Calu3 (cell line): ENCODE data around the gene SLIT1. TPM values are rescaled to one million over a fixed set of nuclear protein-coding genes. Genes with fewer than 3 reads are reported as not detected.

Experiments
- BruUV-seq: library from RNA; stranded (reverse); fragments of 400-500 nt; replicated peaks from 2 replicates; lab custom pipeline; 2021; lab: Mats Ljungman, UMichigan
- CTCF ChIA-PET: fragments of 300-600 bp; sonication (Branson Sonifier 250); formaldehyde crosslinking; loops from one replicate; lab custom pipeline; 2022; ENCODE audit warnings: antibody characterized with exemption; lab: Charles Lee
- DNase-seq: peaks from one replicate; pipeline ENCODE4 v3.0.0; 2022
- H3K27ac Mint-ChIP-seq: one replicate; pipeline ENCODE4 v1.8.0; 2022; ENCODE audit warnings: mixed read lengths; ENCODE audit not compliant: unreplicated experiment
- H3K27me3 Mint-ChIP-seq: one replicate; pipeline ENCODE4 v1.8.0; 2022; ENCODE audit warnings: mixed read lengths; ENCODE audit not compliant: unreplicated experiment
- H3K36me3 Mint-ChIP-seq: one replicate; pipeline ENCODE4 v1.8.0; 2022; ENCODE audit warnings: mild to moderate bottlenecking, moderate library complexity, mixed read lengths; ENCODE audit not compliant: insufficient read depth, unreplicated experiment
- H3K4me1 Mint-ChIP-seq: one replicate; pipeline ENCODE4 v1.8.0; 2022; ENCODE audit warnings: mild to moderate bottlenecking, low read depth, mixed read lengths; ENCODE audit not compliant: unreplicated experiment
- H3K4me3 Mint-ChIP-seq: one replicate; pipeline ENCODE4 v1.8.0; 2022; ENCODE audit warnings: mild to moderate bottlenecking, low read depth, moderate library complexity, mixed read lengths; ENCODE audit not compliant: unreplicated experiment
- H3K9me3 Mint-ChIP-seq: one replicate; pipeline ENCODE4 v1.8.0; 2022; ENCODE audit warnings: low read depth, mixed read lengths; ENCODE audit not compliant: unreplicated experiment
- CTCF ChIP-seq: fragments of 200-600 bp; IDR thresholded peaks from one replicate; pipeline ENCODE4 v1.8.0; 2022; ENCODE audit warnings: antibody characterized with exemption; ENCODE audit not compliant: unreplicated experiment
- intact Hi-C: fragments of 100-400 bp; cut with micrococcal nuclease; formaldehyde crosslinking; loops from one replicate; pipeline ENCODE4 v1.10.0; 2022; ENCODE audit not compliant: unreplicated experiment
- total RNA-seq: library from RNA; stranded (reverse); gene quantifications from 2 replicates; pipeline ENCODE4 v1.2.3, GENCODE V29; 2022

SLIT1 gene
- total RNA-seq, 1 experiment from 2014 or later, result not detected

GRCh38 chr10:97229322-97230015, 43.7 kb upstream of the SLIT1 start:
- Mint-ChIP-seq H3K9me3 (no peaks in the 10 kb centered on the region), H3K36me3 (no peaks in the 10 kb centered on the region), H3K4me3 (no peak overlapping the region), H3K4me1 (no peaks in the 10 kb centered on the region), H3K27ac (no peak overlapping the region), H3K27me3 (no peaks in the 10 kb centered on the region)
- intact Hi-C loops, result no loop called here
- DNase-seq, result no peak
- BruUV-seq, result no TSS peak
- no peak for TF ChIP-seq CTCF
- CTCF ChIA-PET, result interaction anchor here (1.1 kb wide), 1 partner anchor 11 kb away, joined by 3 read pairs; no protein-coding TSS in a partner anchor

GRCh38 chr10:97228775-97229157, 43.0 kb upstream of the SLIT1 start:
- no peak overlapping the region for H3K4me3 Mint-ChIP-seq
- H3K27me3 Mint-ChIP-seq, result no peaks in the 10 kb centered on the region
- CTCF ChIA-PET, result no interaction called here
- H3K4me1 Mint-ChIP-seq, result no peaks in the 10 kb centered on the region
- no peak for TF ChIP-seq CTCF
- no peaks in the 10 kb centered on the region for H3K36me3 Mint-ChIP-seq
- no peaks in the 10 kb centered on the region for H3K9me3 Mint-ChIP-seq
- H3K27ac Mint-ChIP-seq, result no peak overlapping the region
- no TSS peak for BruUV-seq
- intact Hi-C loops, result no loop called here
- no peak for DNase-seq

GRCh38 chr10:97228130-97228774, 42.5 kb upstream of the SLIT1 start:
- DNase-seq, result no peak
- no peaks in the 10 kb centered on the region for H3K4me1 Mint-ChIP-seq
- no peak overlapping the region for H3K27ac Mint-ChIP-seq
- no peaks in the 10 kb centered on the region for H3K9me3 Mint-ChIP-seq
- H3K27me3 Mint-ChIP-seq, result no peaks in the 10 kb centered on the region
- H3K4me3 Mint-ChIP-seq, result no peak overlapping the region
- BruUV-seq, result no TSS peak
- no peaks in the 10 kb centered on the region for H3K36me3 Mint-ChIP-seq
- intact Hi-C loops, result no loop called here
- no peak for TF ChIP-seq CTCF
- CTCF ChIA-PET, result no interaction called here

GRCh38 chr10:97226398-97226797, 40.6 kb upstream of the SLIT1 start:
- no TSS peak for BruUV-seq
- Mint-ChIP-seq H3K27me3 (no peaks in the 10 kb centered on the region), H3K27ac (no peak overlapping the region), H3K9me3 (no peaks in the 10 kb centered on the region), H3K36me3 (no peaks in the 10 kb centered on the region), H3K4me1 (no peaks in the 10 kb centered on the region), H3K4me3 (no peak overlapping the region)
- no peak for DNase-seq
- intact Hi-C loops, result no loop called here
- TF ChIP-seq CTCF, result no peak
- CTCF ChIA-PET, result no interaction called here
